ENCODE data around the gene TGFBR3.

- TF ChIP-seq CDX4 (CRISPR knock-in tag; IDR thresholded peaks at IDR 0.05; ENCODE audit: borderline replicate concordance) = no peak
- TF ChIP-seq CTCF (IDR thresholded peaks at IDR 0.05) = no peak
- no peak for TF ChIP-seq NFATC4 (CRISPR knock-in tag; IDR thresholded peaks at IDR 0.05)
- no peak for TF ChIP-seq ZNF423 (CRISPR knock-in tag; IDR thresholded peaks at IDR 0.05)
- no peak for TF ChIP-seq USF2 (CRISPR knock-in tag; IDR thresholded peaks at IDR 0.05)
- no peak for TF ChIP-seq MXD4 (CRISPR knock-in tag; IDR thresholded peaks at IDR 0.05; ENCODE audit: borderline replicate concordance)
- no peak for TF ChIP-seq E2F5 (CRISPR knock-in tag; IDR thresholded peaks at IDR 0.05)
Measured at GRCh38 chr1:91741301-91741700, 144.7 kb downstream of the TGFBR3 start.
